ENCODE results near the gene PSG5.
"Not testable (repeated sequence)": the region's sequence is repeated elsewhere in the genome, so short reads cannot be mapped to it uniquely, and the experiment has no call there.

Gene PSG5

DNA sequence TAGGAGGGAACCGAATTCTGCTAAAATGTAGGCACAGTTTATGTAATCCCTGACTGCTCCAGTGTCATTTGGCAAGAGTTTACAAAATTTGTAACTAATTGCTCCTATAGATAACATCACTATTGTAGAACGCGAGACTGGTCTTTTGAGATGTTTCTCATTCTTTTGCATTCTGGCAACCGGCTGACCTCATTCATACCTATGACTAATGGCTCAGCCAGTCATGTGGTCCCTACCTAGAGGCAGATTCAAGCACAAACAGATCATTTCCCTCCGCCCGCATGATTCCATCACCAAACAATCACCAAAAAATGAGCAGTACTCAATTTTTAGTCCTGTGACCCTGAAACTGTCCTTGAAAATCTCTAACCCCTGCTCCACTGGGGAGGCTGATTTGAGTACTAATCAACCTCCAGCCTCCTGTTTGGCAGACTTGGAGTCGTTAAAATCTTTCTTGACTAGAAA, 15.0 kb upstream of the PSG5 start:
- not testable (repeated sequence) for H3K27me3 Mint-ChIP-seq; H3K9me3 Mint-ChIP-seq; H3K4me3 Mint-ChIP-seq; H3K4me1 Mint-ChIP-seq (ENCODE audit: low read depth); H3K36me3 Mint-ChIP-seq (ENCODE audit: low read depth); H3K27ac Mint-ChIP-seq

DNA sequence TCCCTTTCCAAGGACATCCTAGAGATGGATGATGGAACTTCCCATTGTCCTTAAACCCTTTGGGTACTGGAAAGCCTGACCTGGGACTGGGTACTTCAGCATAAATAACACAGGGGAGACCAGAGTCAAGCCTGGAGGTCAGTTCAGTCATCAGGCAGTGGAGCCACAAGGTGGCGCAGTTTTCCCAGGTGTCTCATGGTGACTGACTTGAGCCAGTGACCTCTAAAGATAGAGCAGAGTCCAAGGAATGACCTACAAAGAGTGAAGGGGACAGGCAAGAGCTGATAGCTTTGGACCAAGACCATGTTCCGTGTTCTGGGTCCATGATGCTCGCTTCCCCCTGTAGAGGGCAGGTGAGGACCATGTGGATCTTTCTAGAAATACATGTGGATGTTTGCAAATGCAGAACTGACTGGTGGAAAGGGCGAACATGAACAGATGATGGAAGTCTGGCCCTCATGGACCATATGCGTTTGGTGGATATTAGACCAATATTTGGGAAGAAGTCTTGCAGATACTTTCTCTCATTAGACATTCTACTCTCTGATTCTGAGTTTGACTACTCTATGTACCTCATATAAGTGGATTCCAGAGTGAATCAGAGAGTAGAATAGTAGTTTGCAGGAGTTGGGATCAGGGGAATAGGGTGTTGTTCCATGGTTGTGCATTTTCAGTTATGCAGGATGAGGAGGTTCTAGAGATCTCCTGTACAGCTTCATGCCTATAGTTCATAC, 12.5 kb upstream of the PSG5 start:
- H3K4me1 Mint-ChIP-seq (ENCODE audit: low read depth); H3K27me3 Mint-ChIP-seq; H3K27ac Mint-ChIP-seq; H3K9me3 Mint-ChIP-seq; H3K4me3 Mint-ChIP-seq; H3K36me3 Mint-ChIP-seq (ENCODE audit: low read depth): not testable (repeated sequence)

DNA sequence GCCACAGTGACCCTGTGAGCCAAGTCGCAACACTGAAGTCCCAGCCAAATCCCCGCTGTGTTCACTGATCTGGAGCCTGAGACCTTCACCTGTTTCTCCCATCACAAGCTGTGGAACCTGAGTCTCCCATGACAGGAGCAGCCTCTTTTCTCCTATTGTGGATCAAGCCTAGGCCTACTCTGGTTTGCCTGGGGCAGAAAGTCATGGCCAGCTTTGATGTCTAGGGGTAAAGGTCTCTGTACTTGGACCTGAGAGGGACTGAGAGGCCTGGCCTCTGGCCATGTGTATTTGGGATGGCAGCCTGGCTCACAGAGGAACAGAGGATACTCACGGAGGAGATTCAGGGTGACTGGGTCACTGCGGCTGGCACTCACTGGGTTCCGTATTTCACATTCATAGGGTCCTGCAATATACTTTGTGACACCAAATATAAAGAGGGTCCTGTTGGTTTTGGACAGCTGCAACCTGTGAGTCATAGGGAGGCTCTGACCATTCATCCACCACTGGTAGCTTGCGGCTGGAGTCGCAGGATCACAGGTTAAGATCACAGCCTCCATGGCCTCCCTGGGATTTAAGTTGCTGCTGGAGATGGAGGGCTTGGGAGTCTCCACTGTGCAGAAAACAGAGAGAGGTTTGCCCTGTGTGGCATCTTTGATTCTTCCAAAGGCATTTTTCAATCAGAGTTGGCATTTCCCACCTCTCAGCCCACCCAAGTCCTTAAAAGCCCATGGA, 11.5 kb upstream of the PSG5 start:
- not testable (repeated sequence) for H3K27me3 Mint-ChIP-seq; H3K9me3 Mint-ChIP-seq; H3K36me3 Mint-ChIP-seq (ENCODE audit: low read depth); H3K4me3 Mint-ChIP-seq; H3K4me1 Mint-ChIP-seq (ENCODE audit: low read depth); H3K27ac Mint-ChIP-seq

DNA sequence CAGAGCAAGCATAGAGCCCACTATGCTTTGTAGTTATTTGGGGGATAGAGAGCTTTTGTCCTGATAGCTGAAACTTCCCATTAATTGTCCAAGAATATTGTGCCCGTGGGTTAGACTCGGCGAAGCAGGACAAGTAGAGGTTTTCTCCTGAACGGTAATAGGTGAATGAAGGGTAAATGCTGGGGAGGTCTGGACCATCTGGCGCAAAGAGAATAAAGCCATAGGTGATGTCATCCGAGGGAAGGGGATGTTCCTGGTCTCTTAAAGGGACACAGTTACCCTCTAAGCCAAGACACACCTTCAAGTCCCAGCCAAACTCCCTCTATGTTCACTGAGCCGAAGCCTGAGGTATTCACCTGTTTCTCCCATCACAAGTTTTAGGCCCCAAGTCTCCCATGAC, 8.1 kb upstream of the PSG5 start:
- not testable (repeated sequence) for H3K36me3 Mint-ChIP-seq (ENCODE audit: low read depth); H3K9me3 Mint-ChIP-seq; H3K27ac Mint-ChIP-seq; H3K4me1 Mint-ChIP-seq (ENCODE audit: low read depth); H3K4me3 Mint-ChIP-seq
- peaks cover 20% of the 10 kb centered on the region for H3K27me3 Mint-ChIP-seq

DNA sequence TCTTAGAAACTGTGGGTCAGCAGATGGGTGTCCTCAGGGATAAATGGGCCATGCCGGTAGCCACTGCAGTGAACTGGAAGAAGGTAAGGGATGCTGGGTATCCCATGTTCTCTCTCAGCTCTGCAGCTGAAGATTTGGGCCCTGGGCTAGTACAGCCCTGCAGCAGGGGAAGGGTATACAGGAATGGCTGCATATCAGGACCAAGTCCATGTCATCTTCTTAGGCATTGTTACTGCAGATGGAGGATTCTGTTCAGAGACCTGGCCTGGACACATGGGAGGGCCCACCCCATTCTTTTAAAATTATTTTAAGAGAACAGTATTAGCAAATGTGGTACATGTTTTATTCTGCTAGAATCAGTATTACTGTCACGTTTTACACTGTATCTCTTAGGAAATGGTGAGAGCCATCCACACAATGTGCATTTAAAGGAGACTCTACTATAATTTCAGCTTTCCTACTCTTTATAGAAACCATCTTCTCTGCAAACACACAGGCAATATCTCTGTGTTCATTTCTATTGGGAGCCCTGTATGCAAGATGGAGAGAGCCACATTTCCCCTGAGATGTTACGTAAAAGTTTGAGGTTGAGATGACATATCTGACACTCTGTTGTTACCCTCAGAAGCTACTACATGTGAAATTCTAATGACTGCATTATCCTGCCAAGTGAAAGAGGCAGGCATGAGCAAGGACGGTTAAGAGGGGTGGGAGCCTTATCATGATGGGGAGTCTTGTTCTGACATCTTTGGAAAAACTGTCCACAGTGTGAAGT, 6.2 kb upstream of the PSG5 start:
- H3K36me3 Mint-ChIP-seq (ENCODE audit: low read depth); H3K9me3 Mint-ChIP-seq; H3K4me3 Mint-ChIP-seq; H3K27ac Mint-ChIP-seq; H3K4me1 Mint-ChIP-seq (ENCODE audit: low read depth): not testable (repeated sequence)
- H3K27me3 Mint-ChIP-seq: peaks cover 20% of the 10 kb centered on the region

DNA sequence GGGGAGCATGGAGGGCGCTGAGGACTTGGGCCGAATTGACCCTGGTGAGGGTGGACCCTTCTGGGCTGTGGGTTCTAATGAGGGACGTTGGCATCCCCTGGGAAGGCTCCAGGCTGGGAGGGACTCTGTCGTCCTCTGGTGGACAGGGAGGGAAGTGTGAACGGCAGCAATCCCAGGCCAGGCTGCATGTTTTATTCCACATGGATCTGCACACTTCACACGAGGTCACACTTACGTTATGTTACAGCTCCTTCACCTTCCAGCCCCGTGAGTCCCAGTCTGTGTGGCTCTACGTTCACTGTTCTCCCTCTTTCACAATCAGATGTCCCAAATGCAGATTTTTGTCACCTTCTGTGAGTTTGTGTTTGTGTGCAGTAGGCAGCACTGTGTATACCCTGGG, 1.8 kb upstream of the PSG5 start:
- H3K36me3 Mint-ChIP-seq (ENCODE audit: low read depth); H3K4me3 Mint-ChIP-seq; H3K4me1 Mint-ChIP-seq (ENCODE audit: low read depth); H3K27ac Mint-ChIP-seq; H3K9me3 Mint-ChIP-seq: not testable (repeated sequence)
- peaks cover 11% of the 10 kb centered on the region for H3K27me3 Mint-ChIP-seq

DNA sequence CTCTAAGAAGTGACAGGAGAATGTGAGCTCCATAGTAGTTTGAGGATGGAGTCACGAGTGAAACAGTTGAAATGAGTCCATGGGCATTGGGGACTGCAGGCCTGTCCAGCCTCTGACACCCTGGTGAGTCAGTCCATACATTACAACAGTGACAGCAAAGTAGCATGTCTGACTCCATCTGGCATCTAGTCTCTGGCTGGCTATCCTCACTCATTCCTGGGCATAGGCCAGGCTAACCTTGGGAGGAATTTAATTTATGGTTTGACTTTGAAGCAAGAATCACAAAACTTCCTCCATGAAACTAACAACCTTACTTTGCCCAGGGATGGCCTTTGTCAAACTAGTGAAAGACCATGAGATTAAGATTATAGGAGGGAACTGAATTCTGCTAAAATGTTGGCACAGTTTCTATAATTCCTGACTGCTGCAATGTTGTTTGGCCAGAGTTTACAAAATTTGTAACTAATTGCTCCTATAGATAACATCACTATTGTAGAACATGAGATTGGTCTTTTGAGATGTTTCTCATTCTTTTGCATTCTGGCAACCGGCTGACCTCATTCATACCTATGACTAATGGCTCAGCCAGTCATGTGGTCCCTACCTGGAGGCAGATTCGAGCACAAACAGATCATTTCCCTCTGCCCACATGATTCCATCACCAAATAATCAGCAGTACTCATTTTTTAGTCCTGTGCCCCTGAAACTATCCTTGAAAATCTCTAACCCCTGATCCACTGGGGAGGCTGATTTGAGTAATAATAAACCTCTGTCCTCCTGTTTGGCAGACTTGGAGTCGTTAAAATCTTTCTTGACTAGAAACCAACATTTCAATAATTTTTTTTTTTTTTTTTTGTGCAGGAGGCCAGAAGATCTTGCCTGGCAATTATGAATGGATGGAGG, 4.2 kb downstream of the PSG5 start:
- not testable (repeated sequence) for H3K4me1 Mint-ChIP-seq (ENCODE audit: low read depth); H3K36me3 Mint-ChIP-seq (ENCODE audit: low read depth); H3K9me3 Mint-ChIP-seq; H3K4me3 Mint-ChIP-seq; H3K27ac Mint-ChIP-seq; H3K27me3 Mint-ChIP-seq

DNA sequence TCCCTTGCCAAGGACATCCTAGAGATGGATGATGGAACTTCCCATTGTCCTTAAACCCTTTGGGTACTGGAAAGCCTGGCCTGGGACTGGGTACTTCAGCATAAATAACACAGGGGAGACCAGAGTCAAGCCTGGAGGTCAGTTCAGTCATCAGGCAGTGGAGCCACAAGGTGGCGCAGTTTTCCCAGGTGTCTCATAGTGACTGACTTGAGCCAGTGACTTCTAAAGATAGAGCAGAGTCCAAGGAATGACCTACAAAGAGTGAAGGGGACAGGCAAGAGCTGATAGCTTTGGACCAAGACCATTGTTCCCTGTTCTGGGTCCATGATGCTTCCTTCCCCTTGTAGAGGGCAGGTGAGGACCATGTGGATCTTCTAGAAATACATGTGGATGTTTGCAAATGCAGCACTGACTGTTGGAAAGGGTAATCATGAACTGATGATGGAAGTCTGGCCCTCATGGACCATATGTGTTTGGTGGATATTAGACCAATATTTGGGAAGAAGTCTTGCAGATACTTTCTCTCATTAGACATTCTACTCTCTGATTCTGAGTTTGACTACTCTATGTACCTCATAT, 6.7 kb downstream of the PSG5 start:
- H3K27me3 Mint-ChIP-seq; H3K4me1 Mint-ChIP-seq (ENCODE audit: low read depth); H3K4me3 Mint-ChIP-seq; H3K9me3 Mint-ChIP-seq; H3K36me3 Mint-ChIP-seq (ENCODE audit: low read depth); H3K27ac Mint-ChIP-seq: not testable (repeated sequence)

DNA sequence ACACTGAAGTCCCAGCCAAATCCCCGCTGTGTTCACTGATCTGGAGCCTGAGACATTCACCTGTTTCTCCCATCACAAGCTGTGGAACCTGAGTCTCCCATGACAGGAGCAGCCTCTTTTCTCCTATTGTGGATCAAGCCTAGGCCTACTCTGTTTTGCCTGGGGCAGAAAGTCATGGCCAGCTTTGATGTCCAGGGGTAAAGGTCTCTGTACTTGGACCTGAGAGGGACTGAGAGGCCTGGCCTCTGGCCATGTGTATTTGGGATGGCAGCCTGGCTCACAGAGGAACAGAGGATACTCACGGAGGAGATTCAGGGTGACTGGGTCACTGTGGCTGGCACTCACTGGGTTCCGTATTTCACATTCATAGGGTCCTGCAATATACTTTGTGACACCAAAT, 7.8 kb downstream of the PSG5 start:
- H3K36me3 Mint-ChIP-seq (ENCODE audit: low read depth); H3K4me3 Mint-ChIP-seq; H3K9me3 Mint-ChIP-seq; H3K4me1 Mint-ChIP-seq (ENCODE audit: low read depth); H3K27ac Mint-ChIP-seq; H3K27me3 Mint-ChIP-seq: not testable (repeated sequence)

DNA sequence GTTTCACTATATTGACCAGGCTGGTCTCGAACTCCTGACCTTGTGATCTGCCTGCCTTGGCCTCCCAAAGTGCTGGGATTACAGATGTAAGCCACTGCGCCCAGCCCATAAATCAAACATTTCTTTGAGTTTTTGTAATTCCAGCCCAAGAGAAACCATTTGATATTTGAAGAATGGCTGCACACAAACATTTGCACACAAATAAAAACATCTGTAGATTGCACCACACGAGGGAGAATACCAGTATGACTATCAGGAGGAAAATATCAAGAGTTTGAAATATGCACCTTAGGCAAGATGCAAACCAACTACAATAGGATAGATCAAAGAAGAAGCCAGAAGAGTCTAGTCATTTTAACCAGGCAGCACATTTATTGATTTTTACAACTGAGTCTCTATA, 20.4 kb downstream of the PSG5 start:
- peaks cover 29% of the 10 kb centered on the region for H3K27me3 Mint-ChIP-seq
- not testable (repeated sequence) for H3K4me3 Mint-ChIP-seq; H3K4me1 Mint-ChIP-seq (ENCODE audit: low read depth); H3K36me3 Mint-ChIP-seq (ENCODE audit: low read depth); H3K27ac Mint-ChIP-seq; H3K9me3 Mint-ChIP-seq

DNA sequence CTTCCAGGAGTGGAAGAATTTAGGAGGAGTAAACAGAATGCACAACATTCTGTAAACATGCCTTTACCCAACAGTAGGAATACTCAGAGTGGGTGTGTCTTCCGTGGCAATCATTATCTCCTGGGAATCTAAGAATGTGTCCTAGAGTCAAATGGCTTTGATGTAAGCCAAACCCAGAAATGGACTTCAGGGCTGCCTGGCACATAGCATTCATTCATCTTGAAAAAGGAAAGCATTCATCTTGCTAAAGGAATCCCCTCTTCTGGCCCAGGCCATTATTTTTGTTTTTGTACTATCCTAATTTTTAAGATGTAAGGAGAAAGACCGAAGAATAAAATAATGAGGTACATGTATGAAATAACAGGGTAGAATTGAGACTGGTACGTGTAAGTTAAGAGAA, 23.2 kb downstream of the PSG5 start:
- H3K4me1 Mint-ChIP-seq (ENCODE audit: low read depth); H3K27ac Mint-ChIP-seq; H3K9me3 Mint-ChIP-seq; H3K4me3 Mint-ChIP-seq; H3K36me3 Mint-ChIP-seq (ENCODE audit: low read depth): not testable (repeated sequence)
- peaks cover 16% of the 10 kb centered on the region for H3K27me3 Mint-ChIP-seq

DNA sequence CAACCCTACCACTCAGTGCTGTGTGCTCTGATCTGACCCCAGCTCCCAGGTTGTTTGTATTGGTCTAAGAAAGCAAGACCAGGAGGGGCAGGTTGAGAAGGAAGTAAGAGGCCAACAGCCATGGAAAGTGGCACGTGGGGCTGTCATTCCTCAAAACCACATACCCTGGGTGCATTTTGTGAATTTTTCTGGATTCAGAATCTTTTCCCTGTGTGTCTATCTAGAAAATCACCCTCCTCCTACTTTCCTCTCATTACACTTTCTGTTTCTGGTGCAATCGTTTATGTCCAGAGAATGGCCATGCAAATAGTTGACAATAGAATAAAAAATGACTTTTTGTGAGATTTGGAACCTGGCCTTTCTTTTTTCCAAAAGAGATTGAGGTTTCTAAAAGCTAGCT, 24.1 kb downstream of the PSG5 start:
- not testable (repeated sequence) for H3K36me3 Mint-ChIP-seq (ENCODE audit: low read depth); H3K4me1 Mint-ChIP-seq (ENCODE audit: low read depth); H3K9me3 Mint-ChIP-seq; H3K27ac Mint-ChIP-seq; H3K4me3 Mint-ChIP-seq
- peaks cover 16% of the 10 kb centered on the region for H3K27me3 Mint-ChIP-seq

DNA sequence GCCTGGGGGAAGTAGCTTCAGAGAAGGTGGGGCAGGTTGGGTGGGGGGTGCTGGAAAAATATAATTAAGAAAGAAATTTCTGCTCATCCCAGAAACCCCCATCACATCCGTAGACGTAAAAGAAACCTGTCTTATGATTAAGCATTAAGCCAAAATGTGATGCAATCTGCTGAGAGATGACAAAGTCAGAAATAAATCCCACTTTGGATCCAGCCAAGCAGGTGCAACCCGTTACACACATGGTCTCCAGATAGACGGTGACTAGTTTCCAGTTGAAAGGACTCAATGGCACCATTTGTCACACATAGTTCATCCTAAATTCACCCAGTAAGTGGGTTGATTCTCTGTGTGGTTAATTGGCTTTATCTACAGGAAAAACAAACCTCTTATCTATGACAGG, 34.1 kb downstream of the PSG5 start:
- H3K4me1 Mint-ChIP-seq (ENCODE audit: low read depth): no peaks in the 10 kb centered on the region
- H3K27me3 Mint-ChIP-seq: peaks cover 2% of the 10 kb centered on the region
- H3K4me3 Mint-ChIP-seq: no peak overlapping the region
- H3K27ac Mint-ChIP-seq: no peak overlapping the region
- H3K9me3 Mint-ChIP-seq: no peaks in the 10 kb centered on the region
- no peaks in the 10 kb centered on the region for H3K36me3 Mint-ChIP-seq (ENCODE audit: low read depth)

DNA sequence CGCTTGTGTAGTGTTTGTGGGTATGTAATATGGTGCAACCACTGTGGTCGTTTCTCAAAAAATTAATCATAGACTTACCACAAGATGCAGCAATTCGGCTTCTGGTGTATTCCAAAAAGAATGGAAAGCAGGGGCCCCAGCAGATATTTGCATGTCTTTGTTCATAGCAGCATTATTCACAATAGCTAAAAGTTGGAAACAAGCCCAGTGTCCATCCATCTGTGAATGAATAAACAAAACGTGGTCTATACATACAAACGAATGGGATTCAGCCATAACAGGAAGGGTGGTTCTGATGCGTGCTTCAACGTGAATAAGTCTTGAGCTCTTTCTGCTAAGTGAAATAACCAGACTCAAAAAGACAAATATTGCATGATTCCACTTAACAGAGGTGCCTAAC, 36.5 kb downstream of the PSG5 start:
- not testable (repeated sequence) for H3K36me3 Mint-ChIP-seq (ENCODE audit: low read depth); H3K27ac Mint-ChIP-seq; H3K27me3 Mint-ChIP-seq; H3K9me3 Mint-ChIP-seq; H3K4me1 Mint-ChIP-seq (ENCODE audit: low read depth); H3K4me3 Mint-ChIP-seq

DNA sequence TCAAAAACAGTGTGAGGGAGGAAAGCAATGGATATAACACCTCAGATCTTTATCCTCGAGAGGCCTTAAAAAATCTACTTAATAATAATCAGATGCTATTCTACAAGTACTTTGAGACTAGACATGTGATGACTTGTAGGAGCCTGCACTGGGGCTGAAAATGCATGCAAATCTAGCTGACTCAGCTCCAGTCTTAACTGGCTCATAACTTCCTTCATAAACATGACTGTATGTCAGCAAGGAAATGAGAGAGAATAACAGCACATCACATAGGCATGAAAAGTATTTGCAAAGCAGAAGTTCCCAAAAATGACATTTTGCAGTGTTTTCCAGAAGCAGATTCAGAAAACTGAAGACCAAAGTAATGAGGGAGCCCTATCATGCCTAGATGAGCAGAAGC, 38.1 kb downstream of the PSG5 start:
- Mint-ChIP-seq H3K4me1 (ENCODE audit: low read depth) (no peaks in the 10 kb centered on the region), H3K27ac (no peak overlapping the region), H3K4me3 (no peak overlapping the region), H3K27me3 (peaks cover 8% of the 10 kb centered on the region), H3K36me3 (ENCODE audit: low read depth) (no peaks in the 10 kb centered on the region), H3K9me3 (peaks cover 5% of the 10 kb centered on the region)

Measured in stimulated activated naive CD8-positive, alpha-beta T cell treated with anti-CD3 and anti-CD28 coated beads, Interleukin-15, Interleukin-2, amounts not matched to agents 100 ng/mL and 50 ng/mL, for 24 hours (primary cell).